Left kidney (tissue), 2 donors: ENCODE results near the gene VSNL1. TPM values are rescaled to one million over a fixed set of nuclear protein-coding genes. Genes with fewer than 3 reads are reported as not detected.

Experiments
- DNase-seq: peaks from one replicate; pipeline ENCODE4 v3.0.0-alpha.2; 2013
- polyA plus RNA-seq: library from polyadenylated mRNA; unstranded; fragments of 120-200 nt; gene quantifications from one replicate; pipeline ENCODE4 v1.2.1, GENCODE V29; 2013; ENCODE audit not compliant: insufficient read length

The VSNL1 gene
- polyA plus RNA-seq, 1 donor: 4.4 TPM

DNA sequence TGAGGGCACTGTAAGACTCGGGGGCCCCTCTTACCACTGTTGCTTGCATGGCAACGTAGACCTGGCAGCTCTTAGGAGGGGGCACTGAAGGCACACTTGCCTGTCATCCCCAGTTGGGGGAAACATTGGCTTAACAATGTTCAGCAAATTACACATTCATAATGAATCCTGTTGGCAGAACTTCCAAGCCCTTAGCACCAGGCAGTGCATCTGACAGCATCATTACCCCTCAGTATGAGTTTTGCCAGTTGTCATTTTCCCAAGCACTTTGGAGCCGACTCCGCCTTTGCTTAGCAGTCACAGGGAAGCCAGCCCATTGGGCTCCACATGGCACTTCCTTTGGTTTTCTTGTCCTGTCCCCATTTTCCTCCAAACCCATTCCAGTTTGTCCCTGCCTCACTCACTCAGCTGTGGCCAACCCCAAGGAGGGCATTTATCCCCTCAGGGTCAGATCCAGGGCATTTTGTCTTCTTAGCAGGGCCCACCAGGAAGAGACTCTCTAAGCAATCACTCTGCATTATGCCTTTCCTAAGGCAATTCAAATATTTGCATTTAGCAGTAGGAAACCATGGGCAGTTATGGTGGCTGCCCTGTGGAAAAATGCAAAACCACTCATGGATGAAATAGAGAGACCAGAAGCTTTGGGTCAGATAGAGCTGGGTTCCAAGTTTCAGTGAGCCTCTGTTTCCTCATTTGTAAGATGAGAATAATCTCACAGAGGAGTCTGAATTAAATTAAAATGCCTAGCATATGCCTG, 73.9 kb downstream of the VSNL1 start:
- DNase-seq: no peak

DNA sequence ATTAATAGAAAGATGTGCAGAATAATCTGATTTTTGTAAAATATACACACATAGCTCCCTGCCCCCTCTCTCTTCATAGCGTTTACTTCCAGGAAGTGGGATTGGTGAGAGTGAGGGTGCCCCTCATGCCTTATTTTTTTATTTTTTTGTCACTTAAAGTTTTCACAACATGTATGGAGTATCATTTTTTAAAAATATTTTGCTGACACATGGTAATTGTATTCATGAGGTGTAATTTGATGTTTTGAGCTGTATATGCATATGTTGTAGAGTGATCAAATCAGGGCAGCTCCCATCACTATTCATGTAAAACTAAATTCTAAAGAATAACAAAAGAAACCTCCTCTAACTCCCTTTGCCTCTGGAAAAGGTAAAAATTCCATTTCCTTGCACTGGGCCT, 74.7 kb downstream of the VSNL1 start:
- no peak for DNase-seq

DNA sequence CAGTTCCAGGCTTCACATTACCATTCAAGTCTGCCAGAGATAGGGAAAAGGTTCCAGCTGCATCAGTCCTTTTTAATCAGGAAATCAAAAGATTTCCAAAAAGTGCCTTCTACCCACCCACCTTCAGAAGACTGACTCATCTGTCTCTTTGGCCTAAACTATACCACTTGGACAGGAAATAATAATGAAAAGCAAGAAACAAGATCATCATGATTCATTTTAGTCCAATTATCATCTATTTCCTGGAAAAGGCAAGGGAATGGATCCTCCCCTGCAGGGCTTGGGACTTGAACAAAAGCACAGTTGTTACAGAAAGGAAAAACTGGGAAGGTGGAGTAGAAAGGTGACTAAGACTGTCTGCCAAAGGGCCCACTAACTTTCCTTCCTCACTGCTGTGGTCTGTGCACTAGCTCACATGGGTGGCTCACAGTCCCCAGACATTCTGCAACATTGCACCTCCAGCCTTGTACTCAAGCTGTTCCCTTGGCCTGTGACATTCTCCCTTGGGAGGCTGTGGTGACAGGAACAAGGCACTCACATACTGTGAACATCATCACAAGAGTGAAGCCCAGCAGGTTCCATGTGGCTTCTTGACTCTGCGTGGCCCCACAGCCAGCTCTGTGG, 75.3 kb downstream of the VSNL1 start:
- no peak for DNase-seq

DNA sequence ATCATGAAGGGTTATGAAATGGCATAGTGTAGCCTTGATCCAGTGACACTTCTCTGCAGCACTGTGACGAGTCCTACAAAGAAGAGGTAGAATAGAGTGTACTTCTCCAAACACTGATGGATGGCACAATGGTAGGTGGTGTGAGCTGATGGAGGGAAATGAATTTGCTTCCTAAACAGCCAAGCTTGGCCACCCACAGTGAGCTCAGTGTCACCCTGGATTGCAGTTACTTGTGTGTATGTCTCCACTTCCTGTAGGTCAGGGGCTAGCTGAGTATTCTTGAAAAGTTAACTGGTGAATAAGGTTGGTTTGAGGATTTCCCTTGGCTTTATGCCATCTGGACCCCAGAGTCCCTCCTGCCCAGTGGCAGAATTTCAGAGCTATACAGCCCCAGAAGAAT, 75.9 kb downstream of the VSNL1 start:
- no peak for DNase-seq

DNA sequence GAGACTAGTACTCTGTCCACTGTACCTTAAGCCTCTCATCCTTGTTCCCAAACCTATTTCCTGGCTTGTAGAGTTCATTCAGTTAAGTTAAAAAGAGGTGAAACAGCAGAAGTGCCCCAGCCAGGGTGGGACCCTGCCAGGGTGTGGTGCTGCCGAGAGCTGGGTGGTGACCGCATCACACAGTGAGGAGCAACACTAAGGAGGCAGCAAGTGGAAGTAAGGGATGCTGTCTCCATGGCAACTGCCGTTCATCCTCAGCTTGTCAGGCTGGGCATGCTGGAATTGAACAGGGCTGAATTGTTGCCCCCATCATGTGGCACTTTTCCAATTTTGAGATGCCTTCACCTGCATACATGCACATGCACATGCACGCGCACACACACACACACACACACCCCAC, 77.0 kb downstream of the VSNL1 start:
- DNase-seq: no peak

DNA sequence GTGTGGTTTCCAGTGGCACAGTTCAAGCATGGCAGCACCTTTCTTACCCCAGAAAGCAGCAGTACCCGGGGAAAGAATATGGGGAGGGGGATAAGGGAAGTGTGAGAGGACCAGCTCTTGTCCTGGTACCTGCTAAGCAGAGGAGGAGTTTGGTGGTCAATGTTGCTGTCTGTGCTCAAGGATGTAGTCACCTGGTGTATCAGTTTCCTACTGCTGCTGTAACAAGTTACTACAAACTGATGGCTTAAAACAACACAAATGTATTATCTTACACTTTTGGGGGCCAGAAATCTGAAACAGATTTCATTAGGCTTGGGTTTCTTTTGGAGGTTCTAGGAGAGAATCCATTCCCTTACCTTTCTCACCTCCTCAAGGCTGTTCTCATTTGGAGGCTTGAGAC, 77.5 kb downstream of the VSNL1 start:
- DNase-seq: no peak

DNA sequence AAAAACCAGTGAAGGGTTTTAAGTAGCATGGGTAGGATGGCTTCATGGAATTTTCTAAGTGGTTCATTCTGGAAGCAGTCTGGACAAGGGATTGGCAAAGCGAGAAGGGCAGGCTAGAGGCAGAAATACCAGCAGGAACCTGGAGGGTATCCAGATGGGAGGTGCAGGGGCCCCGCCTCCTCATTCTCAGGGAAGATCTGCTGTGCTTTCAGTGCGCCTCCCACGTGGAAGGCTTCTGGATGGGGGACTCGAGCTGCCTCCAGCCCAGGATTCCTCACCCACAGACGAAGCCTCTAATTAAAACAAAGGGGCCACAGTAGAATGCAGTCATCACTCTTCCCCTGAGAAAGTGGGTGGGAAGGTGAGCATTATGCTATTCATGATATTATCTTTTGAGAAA, 79.8 kb downstream of the VSNL1 start:
- DNase-seq: no peak

DNA sequence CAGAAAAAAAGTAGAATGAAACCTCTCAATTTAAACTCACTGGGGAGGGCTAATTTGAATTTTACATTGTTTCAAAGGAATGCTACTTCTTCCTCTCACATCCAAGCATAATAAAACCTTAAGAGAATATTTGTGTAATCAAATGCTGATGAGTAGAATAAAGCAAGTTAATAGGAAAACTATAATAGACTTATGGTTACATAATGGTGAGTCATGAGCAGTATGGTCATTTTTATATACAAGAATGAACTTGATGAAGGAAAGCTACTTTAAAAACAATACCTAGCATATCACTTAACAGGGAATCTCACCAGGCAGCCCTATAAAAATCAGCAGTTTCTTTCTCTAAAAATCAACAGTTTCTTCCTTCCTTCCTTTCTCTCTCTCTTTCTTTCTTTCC, 80.3 kb downstream of the VSNL1 start:
- DNase-seq: no peak

DNA sequence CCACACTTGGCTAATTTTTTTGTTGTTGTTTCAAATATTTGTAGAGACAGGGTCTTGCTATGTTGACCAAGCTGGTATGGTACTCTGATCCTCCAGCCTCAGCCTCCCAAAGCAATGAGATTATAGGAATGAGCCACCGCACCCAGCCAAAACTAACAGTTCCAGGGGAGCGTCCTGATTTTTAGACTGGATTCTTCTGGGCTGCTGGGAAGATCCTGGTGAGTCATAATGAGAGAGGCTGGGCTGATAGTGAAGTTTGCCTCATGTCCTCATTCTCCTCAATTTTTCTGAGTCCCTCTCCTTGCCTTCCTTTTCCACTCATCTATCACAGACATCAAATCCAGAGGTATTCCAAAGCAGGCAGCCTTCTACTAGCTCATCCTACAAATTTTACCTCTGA, 81.3 kb downstream of the VSNL1 start:
- no peak for DNase-seq

DNA sequence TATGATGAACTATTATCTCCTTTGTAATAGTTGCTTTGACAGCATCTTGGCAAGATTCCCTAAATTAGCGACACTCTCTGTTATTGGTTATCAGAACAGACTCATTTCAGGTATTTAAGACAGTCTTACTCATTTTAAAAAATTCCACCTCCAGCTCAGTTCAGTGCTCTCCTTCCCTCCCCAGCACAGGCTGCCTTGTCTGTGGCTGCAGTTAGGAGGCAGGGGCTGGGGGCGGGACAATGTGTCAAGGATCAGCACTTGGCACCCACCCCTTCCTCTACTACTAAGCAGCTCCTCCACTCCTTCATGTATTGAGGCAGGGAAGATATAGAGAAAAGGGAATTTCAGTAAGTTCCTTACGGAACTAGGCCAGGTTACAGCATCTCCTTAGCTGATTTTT, 85.0 kb downstream of the VSNL1 start:
- no peak for DNase-seq

DNA sequence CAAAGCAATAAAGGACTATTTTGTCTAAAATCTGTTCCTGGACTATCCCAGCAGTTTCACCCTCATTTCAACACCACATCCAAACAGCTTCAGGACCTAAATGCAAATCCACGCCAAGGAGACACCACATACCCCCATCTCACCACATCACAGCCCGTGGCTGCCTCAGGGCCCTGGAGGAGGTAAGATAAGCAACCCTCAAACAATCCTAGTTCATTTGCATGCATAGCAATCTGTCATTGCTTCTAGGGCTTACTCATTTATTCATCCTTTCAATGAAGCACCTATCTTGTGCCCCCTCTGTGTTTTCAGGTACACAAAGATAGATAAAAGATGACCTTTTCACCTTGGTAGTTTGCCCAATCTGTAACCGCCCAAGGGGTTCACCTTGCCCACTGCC, 86.5 kb downstream of the VSNL1 start:
- no peak for DNase-seq

DNA sequence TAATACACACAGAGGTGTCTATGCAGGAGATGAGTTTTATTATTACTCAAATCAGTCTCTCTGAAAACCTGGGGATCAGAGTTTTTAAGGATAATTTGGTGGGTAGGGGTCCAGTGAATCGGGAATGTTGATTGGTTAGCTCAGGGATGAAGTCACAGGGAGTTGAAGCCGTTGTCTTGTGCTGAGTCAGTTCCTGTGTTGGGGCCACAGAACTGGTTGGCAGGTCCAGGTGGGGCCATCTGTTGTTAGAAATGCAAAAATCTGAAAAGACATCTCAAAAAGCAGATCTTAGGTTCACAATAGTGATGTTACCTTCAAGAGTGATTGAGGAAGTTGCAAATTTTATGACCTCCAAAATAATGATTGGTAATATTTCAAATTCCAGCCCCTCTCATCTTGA, 86.9 kb downstream of the VSNL1 start:
- no peak for DNase-seq

DNA sequence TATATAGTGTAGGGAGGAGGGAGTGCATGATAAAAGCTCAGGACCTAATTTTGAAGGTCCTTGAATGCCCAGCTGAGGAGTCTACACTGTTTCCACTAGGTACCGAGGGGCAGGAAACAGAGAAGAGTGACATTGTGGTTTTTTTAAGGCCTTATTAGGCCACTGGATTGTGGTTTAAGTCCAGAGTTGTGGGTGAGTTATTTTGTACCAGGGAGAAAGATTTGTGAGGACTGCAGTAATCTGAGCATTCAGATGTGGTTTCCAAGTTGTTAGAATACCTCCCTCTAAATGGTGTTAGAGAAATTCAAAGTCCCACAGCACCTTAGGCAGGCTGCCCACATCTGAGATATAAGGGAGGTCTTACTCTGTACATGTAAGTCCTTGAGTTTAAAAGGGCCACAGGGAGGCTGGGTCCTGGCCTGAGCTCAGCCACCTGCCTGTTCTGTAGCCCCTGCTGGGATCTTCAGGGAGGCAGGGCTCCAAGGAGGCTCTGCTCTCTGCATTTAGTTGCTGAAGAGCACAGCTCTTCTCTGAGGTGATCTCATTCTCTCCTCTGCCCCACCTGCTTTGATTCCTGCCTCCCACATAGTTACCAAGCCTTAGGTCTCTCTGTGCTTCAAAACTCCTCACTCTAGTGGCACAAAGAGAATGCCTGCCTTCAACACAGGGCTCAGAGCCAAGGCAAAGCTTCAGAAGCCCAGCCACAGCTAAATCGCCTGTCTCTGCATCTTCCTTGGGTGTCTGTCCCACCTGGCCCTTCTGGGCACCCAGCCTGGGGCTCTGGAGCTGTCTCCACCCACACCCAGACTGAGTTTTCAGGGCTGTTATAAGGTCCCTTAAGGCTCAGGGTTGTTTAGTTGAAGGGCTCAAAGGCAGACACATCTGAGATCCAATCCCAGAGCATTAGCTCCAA, 88.1 kb downstream of the VSNL1 start:
- no peak for DNase-seq

DNA sequence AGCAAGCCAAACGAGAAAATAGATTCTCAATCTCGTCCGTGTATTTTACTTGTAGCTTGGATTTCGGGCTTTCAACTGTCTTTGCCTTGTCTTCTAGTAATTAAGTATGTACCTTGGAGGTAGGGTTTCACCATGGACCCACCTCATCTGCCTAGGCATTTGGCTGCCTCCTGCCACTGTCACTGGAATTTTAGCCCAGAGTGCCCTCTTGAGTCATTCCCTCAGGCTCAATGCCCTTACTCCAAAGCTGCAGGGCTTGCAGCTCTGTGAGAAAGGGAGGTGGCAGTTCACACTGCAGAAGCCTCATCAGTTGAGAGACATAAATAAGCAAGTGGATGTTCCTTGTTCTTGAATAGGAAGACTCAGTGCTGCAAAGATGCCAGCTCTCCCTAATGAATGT, 89.6 kb downstream of the VSNL1 start:
- no peak for DNase-seq

DNA sequence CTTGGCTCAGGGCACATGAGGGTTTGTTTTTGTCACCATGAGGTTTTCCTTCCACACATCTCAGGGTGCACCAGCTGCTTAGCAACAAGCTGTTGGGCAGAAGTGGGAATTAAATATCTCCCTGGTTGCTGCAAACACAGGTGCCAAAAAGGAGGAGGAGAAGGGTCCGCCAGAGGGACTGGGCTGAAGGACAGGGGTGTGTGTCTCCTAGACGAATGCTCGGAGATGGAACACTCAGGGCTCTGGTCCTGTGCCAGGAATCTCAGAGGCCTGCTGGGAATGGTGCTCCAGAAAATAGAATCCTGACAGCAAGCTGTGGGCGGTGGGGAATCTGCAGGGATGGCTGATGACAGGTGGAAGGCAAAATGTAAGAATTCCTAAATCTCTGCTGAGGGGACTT, 94.5 kb downstream of the VSNL1 start:
- no peak for DNase-seq

DNA sequence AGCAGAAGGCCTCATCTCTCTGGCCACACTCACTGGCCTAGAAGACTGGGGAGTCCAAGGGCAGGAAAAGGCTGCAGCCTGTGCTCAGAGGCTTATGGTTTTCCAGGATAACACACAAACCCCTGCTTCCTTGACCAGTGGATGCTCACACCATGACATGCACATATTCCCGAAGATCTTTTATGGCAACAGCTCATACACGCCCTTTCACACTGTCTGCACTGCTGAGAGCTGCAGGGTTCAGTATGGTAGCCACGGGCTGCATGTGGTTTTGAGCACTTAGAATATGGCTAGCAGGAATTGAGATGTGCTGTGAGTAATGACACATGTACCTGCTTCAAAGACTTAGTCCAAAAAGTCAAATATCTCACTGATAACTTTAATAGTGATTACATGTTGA, 95.8 kb downstream of the VSNL1 start:
- no peak for DNase-seq

DNA sequence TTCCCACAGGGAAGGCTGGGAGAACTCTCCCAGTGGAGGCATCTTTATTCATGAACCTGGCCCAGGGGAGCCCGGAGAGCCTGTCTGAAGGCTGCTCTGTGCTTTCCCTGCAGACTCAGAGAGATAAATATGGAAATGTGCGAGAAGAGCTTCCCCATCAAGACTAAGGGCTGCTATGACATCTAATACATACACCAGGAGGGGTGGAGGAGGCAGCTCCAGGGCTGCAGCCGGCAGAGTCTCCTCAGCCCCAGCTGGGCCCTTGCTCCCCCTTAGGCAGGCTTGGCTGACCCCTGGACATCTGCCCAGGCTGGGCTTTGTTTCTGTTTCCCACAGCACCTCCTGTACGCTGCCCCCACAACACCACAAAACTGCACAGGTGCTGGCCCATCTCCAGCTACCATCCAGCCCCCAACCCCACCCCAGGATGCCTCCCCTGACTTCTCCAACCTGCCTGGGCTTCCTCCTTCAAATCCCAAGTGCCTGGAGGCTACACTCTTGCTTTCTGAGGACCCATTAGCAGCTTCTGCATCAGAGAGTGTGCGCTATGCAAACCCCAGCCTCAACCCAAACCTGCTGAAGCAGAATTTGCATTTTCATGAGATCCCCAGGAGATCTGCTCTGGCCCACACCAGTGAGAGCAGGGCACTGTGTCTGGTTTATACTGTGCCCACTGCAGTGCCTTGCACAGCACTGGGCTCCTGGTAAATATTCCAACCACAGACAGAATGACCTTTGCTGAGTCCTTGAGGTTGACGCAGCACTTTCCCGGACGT, 96.8 kb downstream of the VSNL1 start:
- no peak for DNase-seq

DNA sequence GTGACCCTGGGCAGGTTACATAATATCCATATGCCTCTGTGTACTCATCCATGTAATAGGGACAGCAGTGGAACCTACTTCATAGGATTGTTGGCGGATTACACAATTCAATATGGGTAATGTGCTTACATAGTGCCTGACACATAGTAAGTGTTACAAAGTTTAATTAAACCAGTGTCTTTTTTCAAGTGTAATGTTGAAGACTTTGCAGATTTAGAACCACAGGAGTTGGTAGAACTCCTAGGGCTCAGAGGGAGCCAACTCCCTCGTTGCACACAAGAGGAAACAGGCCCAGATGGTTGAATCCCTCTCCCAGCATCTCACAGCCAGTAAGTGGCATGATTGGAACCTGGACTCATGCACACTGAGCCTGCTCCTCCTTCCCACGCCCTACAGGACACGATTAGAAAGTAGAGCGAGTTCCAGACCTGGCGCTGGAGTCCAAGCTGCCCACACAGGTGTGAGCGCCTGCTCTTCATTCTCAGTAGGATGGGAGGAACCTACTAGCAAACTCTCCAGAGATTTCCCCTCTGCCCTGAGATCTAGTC, 97.8 kb downstream of the VSNL1 start:
- DNase-seq: no peak

DNA sequence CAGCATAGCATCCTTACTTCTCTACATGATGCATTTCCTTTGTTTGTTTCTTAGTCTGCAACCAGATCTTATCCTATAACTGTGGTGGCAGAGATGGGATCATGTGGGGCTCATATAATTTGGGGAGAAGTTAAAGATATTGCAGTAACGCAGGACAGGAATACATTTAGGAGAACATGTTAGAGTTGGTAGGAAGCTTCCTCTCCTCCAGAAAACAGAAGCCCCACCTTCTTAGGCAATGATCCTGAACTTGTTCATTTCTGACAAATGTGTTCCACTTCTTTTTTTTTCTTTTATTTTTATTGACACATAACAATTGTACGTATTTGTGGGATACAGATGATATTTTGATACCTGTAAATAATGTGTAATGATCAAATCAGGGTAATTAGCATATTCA, 99.9 kb downstream of the VSNL1 start:
- no peak for DNase-seq

DNA sequence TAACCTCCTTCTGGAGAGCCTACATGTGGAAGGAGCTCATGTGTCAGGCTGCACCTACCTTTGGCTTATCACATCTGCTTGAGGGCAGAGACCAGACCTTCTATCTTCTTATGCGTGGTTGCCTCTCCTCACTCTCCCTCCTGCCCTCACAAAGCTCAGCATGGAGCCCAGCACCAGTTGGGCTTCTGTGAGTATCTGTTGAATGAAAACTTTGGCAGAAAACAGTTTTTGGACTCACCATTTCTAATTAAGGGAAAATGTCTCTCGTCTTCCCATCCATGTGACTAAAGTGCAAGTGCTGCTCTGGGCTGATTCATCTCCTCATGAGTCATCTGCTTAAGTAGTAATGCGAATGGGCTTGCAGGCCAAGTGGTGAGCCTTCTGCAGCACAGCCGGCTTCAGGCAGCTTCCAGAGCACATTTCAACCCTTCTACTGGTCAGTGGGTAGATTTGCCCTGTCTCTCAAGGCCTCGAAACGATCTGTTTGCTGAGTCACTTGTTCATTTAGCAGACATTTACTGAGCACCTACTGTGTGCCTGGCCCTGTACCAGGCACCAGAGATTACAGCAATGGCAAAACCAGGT, 102.6 kb downstream of the VSNL1 start:
- no peak for DNase-seq

DNA sequence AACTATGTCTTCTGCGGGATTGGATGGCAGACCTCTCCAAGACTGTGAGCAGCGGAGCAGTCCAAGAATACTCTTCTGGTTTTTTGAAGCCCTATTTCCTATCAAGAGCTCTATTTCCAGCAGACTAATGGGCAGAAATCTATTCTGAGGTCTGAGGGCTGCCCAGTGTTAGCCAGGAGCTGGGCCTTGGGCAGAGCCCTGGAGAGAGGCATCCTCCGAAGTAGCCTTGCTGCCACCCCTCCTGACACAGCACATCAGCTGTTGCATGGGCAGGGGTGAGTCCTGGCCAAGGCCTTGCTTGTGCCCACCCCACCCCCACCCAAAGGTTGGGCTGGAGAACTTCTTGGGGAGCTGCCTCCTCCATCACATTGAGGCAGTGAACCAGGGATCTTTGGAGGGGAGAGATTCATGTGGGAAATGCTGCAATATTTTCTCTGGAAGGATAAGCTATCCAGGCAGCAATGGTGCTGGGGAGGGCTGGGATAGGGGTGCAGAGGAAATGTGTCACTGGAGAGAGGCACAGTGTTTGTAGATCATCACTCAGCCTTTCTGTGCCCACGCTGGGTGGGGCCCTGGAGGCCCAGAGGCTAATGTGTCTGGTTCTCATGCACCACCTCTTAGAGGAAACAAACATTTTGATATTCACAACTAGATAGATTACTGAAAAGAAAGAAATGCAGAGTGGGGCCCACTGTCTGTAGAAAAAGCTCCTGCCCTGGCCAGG, 104.7 kb downstream of the VSNL1 start:
- no peak for DNase-seq
